SK-MEL-5 (cell line): ENCODE data around the gene RBM44. TPM values are rescaled to one million over a fixed set of nuclear protein-coding genes. Genes with fewer than 3 reads are reported as not detected.
"Not testable (repeated sequence)": the region's sequence is repeated elsewhere in the genome, so short reads cannot be mapped to it uniquely, and the experiment has no call there.

Experiments used
- DNase-seq: peaks from one replicate; pipeline ENCODE4 v3.0.0-alpha.2; 2016; ENCODE audit warnings: low read depth, low spot score
- in situ Hi-C: cut with HindIII; loops from 2 replicates; pipeline ENCODE4 v1.10.0; 2016; ENCODE audit warnings: low sequenced_read_pairs, high pct_unique_total_duplicates, low pct_unique_long_range_greater_than_20kb
- total RNA-seq: library from RNA; depleted of rRNA; stranded (reverse); fragments of >200 nt; shearing (Covaris generic); gene quantifications from 2 replicates; pipeline ENCODE4 v1.2.3, GENCODE V29; 2014

RBM44 gene
- total RNA-seq, 1 experiment from 2014 or later = 0.29 TPM

GRCh38 chr2:237823544-237823943 is 25.0 kb downstream of the RBM44 start:
- DNase-seq = no peak
- in situ Hi-C loops = no loop called here

- in situ Hi-C loops = no loop called here
- DNase-seq = no peak
Measured at GRCh38 chr2:237824085-237824484, 25.5 kb downstream of the RBM44 start.

- in situ Hi-C loops = no loop called here
Measured at GRCh38 chr2:237827421-237827987, 28.9 kb downstream of the RBM44 start.

GRCh38 chr2:237830522-237830921 is 31.9 kb downstream of the RBM44 start:
- DNase-seq = no peak
- in situ Hi-C loops = no loop called here

More at GRCh38 chr2:237827421-237827987, 28.9 kb downstream of the RBM44 start:
- no peak for DNase-seq

- no peak for DNase-seq
- in situ Hi-C loops = no loop called here
Measured at GRCh38 chr2:237833546-237833945, 35.0 kb downstream of the RBM44 start.

GRCh38 chr2:237835372-237835771 is 36.8 kb downstream of the RBM44 start:
- no peak for DNase-seq
- in situ Hi-C loops = no loop called here

GRCh38 chr2:237841051-237841450 is 42.5 kb downstream of the RBM44 start:
- in situ Hi-C loops = no loop called here
- no peak for DNase-seq

GRCh38 chr2:237848940-237849339 is 50.4 kb downstream of the RBM44 start:
- in situ Hi-C loops, DNase-seq: not testable (repeated sequence)

- in situ Hi-C loops = no loop called here
- DNase-seq = no peak
Measured at GRCh38 chr2:237854295-237854694, 55.7 kb downstream of the RBM44 start.

- in situ Hi-C loops = no loop called here
- DNase-seq = no peak
Measured at GRCh38 chr2:237857791-237858190, 59.2 kb downstream of the RBM44 start.

- in situ Hi-C loops = no loop called here
- peak; percentile 91 for DNase-seq
Measured at GRCh38 chr2:237858294-237859081, 59.9 kb downstream of the RBM44 start.

- in situ Hi-C loops = no loop called here
- DNase-seq = no peak
Measured at GRCh38 chr2:237859082-237859433, 60.5 kb downstream of the RBM44 start.

GRCh38 chr2:237859533-237860272 is 61.1 kb downstream of the RBM44 start, which contains the start of gene RAMP1:
TSS of gene RAMP1 (plus strand) at chr2:237859623. CDS start at chr2:237859676, 53 bp downstream.
- DNase-seq = no peak
- in situ Hi-C loops = no loop called here

- in situ Hi-C loops = no loop called here
- no peak for DNase-seq
Measured at GRCh38 chr2:237860273-237860935, 61.8 kb downstream of the RBM44 start.

GRCh38 chr2:237861875-237862527 is 63.4 kb downstream of the RBM44 start:
- in situ Hi-C loops = no loop called here
- no peak for DNase-seq

GRCh38 chr2:237862528-237862895 is 63.9 kb downstream of the RBM44 start:
- in situ Hi-C loops = no loop called here
- DNase-seq = no peak

GRCh38 chr2:237863102-237863511 is 64.5 kb downstream of the RBM44 start:
- in situ Hi-C loops = no loop called here

More at GRCh38 chr2:237863102-237863511, 64.5 kb downstream of the RBM44 start:
- no peak for DNase-seq
